Activated naive CD8-positive, alpha-beta T cell treated with anti-CD3 and anti-CD28 coated beads, Interleukin-2, amount 50 U/mL, for 16 hours (primary cell): Measurements from ENCODE around the gene NSD2.
A peak's percentile ranks its signal among the peaks of the same experiment; 100 is the strongest.

Experiments used
- DNase-seq: peaks from one replicate; pipeline ENCODE4 v3.0.0-alpha.2; 2020; ENCODE audit warnings: low read depth, low spot score

NSD2 gene

GRCh38 chr4:1864076-1865008, 6.9 kb upstream of the NSD2 start:
- no peak for DNase-seq

DNA sequence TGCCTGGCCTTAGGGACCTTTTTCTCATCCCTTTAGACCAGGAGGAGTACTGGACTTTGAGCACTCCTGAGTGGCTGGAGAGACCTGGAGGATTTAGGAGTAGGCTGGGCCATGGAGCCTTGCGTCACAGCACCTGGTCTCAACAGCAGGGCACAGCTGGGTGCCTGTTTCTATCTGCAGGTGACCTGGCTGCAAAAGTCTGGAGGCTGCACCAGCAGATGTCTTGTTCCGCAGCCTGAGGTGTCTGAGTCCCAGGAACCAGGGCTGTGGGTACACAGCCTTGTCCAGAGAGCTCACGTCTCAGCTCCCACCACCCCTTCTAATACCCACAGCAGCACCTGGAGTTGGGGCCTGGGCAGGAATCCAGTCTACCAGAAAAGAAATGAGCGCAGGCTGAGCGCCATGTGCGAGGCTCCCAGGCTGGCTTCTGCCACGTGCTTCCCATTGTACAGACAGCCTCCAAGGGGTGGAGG, 5.0 kb upstream of the NSD2 start:
- DNase-seq, result no peak

- no peak for DNase-seq
These were observed 2.9 kb upstream of the NSD2 start for GRCh38 chr4:1868293-1868692.

DNA sequence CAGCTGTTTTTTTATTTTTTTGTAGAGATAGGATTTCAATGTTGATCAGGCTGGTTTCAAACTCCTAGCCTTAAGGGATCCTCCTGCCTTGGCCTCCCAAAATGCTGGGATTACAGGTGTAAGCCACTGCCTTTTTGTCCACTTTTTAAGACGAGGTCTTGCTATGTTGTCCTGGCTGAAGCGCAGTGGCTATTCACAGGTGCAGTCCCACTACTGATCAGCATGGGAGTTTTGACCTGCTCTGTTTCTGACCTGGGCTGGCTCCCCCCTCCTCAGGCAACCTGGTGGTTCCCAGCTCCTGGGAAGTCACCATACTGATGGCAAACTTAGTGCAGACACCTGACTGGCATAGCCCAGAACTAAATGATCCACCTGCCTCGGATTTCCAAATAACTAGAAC, 2.3 kb upstream of the NSD2 start:
- no peak for DNase-seq

- no peak for DNase-seq
These were observed 1.5 kb upstream of the NSD2 start for GRCh38 chr4:1869530-1870327.

DNA sequence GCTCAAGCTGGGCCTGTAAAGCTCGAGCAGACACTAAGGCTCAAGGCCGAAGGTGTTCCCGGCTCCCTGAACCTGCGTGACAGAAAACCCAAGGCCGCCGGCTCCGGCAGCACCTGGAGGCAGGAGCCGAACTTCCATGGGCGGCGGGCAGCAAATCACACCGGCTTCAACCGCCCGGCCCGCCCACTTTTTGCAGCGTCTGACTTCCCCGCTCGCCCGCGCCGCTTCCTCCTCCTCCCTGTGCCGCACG, 940 bp upstream of the NSD2 start:
- peak; percentile 59 for DNase-seq

- DNase-seq, result no peak
These were observed 353 bp downstream of the NSD2 start for GRCh38 chr4:1871471-1872021.

GRCh38 chr4:1872870-1873269, 1.7 kb downstream of the NSD2 start:
- no peak for DNase-seq

- DNase-seq, result no peak
These were observed 2.1 kb downstream of the NSD2 start for GRCh38 chr4:1873291-1873690.

DNA sequence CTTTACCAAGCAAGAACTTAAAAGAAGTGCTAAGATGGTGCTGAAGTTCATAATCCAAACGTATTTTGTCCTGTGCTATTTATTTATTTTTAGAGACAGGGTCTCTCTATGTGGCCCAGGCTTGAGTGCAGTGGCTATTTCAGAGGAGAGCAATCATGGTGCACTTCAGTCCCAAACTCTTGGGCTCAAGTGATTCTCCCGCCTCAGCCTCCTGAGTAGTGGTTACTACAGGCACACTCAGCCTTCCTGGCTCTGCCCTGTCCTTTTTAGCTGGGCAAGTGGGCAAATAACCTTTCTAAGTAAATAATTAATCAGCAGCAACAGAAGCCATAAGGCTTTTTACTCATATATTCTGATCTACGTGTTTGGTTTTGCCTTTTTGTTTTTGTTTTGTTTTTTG, 2.6 kb downstream of the NSD2 start:
- no peak for DNase-seq

- DNase-seq, result no peak
These were observed 3.0 kb downstream of the NSD2 start for GRCh38 chr4:1874201-1874600.

DNA sequence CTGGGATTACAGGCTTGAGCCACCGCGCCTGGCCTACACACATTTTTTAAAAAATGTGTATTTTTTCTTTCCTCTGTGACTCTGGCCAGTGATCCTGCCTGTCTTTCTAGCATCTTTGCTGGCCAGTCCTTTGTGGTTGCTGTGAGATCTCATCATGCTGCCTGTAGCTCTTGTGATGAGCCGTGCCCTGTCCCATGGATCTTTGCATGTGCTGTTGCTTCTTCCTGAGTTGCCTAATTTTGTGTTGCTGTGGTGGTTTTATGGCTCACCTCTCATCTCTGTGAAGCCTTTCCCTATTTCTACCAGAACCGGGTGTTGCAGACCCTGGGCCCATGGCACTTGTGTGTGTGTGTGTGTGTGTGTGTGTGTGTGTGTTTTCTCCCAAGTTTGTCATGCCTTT, 8.3 kb downstream of the NSD2 start:
- DNase-seq, result no peak

DNA sequence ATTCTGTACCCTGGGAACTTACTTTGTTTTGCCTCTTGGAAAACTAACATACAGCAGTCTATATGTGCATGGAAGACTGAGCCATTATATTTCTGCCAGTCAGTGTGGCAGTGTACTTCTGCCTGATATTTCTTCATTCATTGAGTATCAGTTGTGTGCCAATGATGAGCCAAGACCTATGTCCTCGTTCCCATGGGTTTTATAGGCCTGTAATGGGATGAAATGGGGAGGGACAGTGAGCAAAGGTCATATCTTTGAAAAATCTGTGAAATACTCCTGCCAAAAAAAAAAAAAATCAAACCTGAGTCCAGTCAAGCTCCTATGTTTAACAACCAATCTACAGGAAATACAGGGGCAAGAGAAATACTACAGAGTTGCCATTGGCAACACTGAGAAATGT, 9.1 kb downstream of the NSD2 start:
- DNase-seq, result no peak

DNA sequence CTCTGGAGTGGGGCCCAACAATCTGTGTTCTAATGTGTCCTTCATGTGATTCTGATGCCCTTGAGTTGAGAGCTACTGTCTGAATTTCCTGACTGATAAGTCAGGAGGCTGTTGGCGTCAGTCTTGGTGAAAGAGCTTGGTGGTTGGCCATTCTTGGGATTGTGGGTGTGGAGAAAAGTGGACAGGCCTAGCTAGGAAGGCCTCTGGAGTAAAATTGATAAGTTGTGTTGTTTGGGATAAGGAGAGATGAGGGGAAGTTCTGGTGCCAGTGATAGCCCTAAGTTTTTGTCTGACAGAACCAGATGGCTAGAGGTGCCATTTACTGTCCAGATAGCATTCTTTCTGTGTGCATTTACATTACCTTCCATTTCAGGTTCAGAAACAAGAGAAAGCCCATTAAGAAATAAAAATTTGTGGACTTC, 11.7 kb downstream of the NSD2 start:
- DNase-seq, result no peak

GRCh38 chr4:1883583-1883982, 12.4 kb downstream of the NSD2 start:
- DNase-seq, result no peak

- DNase-seq, result no peak
These were observed 14.2 kb downstream of the NSD2 start for GRCh38 chr4:1885414-1885813.

DNA sequence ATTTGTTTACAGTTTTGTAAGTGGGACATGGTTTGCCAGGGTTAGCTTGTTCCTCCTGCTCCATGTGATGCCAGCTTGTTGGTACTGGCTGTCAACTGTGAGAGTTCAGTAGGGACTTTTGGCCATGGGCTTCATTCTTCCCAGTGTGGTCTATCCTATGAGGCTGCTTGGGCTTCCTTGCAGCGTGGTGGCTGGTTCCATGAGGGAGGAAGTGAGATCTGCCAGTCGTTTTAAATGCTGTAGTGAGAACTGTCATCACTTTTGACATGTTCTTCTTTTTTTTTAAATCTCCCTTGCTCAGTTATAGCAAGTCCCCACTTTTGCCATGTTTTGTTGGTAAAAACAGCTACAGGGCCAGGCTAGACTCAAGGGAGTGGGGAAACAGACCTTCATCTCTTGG, 15.9 kb downstream of the NSD2 start:
- no peak for DNase-seq

- no peak for DNase-seq
These were observed 19.9 kb downstream of the NSD2 start for GRCh38 chr4:1890979-1891570.

GRCh38 chr4:1895971-1896657, 24.9 kb downstream of the NSD2 start:
- no peak for DNase-seq

DNA sequence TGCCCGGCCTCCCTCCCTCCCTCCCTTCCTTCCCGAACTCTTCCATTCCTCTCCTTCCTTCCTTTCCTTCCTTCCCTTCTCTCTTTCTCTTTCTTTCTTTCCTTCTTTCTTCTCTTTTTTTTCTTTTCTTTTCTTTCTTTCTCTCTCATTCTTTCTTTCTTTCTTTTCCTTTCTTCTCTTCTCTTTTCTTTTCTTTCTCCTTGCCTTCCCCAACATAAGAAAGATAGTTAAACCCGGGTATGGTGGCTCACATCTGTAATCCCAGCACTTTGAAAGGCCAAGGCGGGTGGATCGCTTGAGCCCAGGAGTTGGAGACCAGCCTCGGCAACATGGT, 25.4 kb downstream of the NSD2 start:
- DNase-seq, result no peak

DNA sequence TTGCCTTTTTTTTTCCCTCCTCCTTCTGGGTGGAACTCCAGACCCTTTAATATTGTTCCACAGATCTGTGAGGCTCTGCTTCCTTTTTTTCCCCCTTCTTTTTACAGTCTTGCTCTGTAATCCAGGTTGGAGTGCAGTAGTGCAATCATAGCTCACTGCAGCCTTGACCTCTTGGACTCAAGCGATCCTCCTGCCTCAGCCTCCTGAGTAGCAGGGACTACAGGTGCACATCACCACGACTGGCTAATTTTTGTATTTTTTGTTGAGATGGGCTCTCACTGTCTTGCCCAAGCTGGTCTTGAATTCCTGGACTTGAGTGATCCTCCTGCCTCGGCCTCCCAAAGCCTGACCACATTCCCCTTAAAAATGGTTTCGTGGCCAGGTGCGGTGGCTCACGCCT, 26.8 kb downstream of the NSD2 start:
- DNase-seq, result no peak

DNA sequence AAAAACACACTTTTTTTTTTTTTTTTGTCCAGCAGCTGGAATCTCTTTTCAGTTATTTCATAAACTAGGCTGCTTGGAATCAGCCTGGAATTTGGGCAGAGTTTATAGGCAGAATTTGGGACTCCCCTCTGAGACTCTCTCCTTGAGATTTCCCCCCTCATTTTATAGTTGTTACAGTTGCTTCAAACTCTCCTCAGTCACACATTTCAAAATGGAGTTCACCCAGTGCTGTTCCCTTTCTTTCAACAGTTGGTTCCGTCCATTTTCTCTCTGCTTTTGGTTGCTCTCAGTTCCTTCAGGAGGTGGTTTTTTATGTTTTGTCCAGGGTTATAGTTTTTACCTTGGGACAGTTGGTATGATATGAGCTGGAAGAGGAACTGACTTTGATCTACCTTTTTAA, 27.5 kb downstream of the NSD2 start:
- no peak for DNase-seq
